GM12864 (cell line): ENCODE measurements around the gene IFNL1.
"Not testable (repeated sequence)": the region's sequence is repeated elsewhere in the genome, so short reads cannot be mapped to it uniquely, and the experiment has no call there.

Source experiments
- DNase-seq: peaks from one replicate; pipeline ENCODE4 v3.0.0-alpha.2; 2011; ENCODE audit warnings: low read depth
- H3K4me3 ChIP-seq: 2 replicates; pipeline ENCODE4 v1.5.1; 2011; ENCODE audit warnings: mild to moderate bottlenecking, low read depth, low read length, control low read depth
- TF ChIP-seq, protein P1 (sequence below): IDR thresholded peaks from 2 replicates; pipeline ENCODE4 v1.5.1; 2011; ENCODE audit warnings: low read depth, mild to moderate bottlenecking, moderate library complexity, low read length, control low read depth, inconsistent platforms; ENCODE audit errors: missing control alignments

Gene IFNL1

DNA sequence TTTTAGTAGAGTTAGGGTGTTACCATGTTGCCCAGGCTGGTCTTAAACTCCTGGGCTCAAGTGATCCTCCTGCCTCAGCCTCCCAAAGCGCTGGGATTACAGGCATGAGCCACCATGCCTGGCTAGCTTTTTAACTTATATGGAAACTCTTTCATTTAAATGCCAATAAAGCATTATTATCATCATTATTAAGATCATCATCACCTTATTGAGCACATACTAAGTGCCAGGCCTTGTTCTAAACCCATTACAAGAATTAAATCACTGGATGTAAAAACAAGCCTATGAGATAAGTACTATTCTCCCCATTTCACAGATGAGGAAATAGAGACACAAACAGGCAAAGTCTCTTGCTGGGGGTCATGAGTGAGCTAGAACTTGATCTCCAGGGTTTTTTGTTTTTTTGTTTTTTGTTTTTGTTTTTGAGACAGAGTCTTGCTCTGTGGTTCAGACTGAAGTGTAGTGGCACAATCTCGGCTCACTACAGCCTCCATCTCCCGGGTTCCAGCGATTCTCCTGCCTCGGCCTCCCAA is 38.3 kb downstream of the IFNL1 start:
- DNase-seq, result no peak
- TF ChIP-seq, protein P1, sequence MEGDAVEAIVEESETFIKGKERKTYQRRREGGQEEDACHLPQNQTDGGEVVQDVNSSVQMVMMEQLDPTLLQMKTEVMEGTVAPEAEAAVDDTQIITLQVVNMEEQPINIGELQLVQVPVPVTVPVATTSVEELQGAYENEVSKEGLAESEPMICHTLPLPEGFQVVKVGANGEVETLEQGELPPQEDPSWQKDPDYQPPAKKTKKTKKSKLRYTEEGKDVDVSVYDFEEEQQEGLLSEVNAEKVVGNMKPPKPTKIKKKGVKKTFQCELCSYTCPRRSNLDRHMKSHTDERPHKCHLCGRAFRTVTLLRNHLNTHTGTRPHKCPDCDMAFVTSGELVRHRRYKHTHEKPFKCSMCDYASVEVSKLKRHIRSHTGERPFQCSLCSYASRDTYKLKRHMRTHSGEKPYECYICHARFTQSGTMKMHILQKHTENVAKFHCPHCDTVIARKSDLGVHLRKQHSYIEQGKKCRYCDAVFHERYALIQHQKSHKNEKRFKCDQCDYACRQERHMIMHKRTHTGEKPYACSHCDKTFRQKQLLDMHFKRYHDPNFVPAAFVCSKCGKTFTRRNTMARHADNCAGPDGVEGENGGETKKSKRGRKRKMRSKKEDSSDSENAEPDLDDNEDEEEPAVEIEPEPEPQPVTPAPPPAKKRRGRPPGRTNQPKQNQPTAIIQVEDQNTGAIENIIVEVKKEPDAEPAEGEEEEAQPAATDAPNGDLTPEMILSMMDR, result no peak
- peak overlapping the region; percentile 69 for H3K4me3 ChIP-seq

DNA sequence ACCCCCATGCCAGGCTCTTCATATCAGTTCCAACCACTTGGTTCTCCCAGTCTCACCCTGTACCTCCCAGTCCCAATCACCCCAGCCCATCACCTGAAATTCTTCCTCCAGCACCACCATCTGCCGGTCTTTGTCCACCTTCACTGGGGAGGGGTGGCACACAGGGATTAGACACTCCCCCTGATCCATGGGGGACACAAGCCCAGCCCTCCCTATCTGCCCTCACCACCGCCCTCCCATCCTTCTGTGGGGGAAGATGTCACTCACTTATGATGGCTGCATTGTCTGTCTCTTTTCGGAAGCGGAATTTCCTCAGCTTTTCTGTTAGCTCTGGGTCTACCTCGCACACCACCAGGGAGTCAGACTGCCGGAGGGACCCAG is 39.0 kb downstream of the IFNL1 start:
- peak overlapping the region; percentile 69 for H3K4me3 ChIP-seq
- TF ChIP-seq, protein P1, result no peak
- DNase-seq, result no peak

- no peak for DNase-seq
- TF ChIP-seq, protein P1, result no peak
- no peak overlapping the region; the same call in 1 of the 2 replicates for H3K4me3 ChIP-seq
These were observed 40.3 kb downstream of the IFNL1 start for GRCh38 chr19:39336483-39336882.

GRCh38 chr19:39339674-39340073 is 43.5 kb downstream of the IFNL1 start:
- TF ChIP-seq, protein P1, result no peak
- no peak for DNase-seq
- H3K4me3 ChIP-seq, result no peak overlapping the region

GRCh38 chr19:39340156-39340555 is 43.9 kb downstream of the IFNL1 start:
- H3K4me3 ChIP-seq, DNase-seq: not testable (repeated sequence)

DNA sequence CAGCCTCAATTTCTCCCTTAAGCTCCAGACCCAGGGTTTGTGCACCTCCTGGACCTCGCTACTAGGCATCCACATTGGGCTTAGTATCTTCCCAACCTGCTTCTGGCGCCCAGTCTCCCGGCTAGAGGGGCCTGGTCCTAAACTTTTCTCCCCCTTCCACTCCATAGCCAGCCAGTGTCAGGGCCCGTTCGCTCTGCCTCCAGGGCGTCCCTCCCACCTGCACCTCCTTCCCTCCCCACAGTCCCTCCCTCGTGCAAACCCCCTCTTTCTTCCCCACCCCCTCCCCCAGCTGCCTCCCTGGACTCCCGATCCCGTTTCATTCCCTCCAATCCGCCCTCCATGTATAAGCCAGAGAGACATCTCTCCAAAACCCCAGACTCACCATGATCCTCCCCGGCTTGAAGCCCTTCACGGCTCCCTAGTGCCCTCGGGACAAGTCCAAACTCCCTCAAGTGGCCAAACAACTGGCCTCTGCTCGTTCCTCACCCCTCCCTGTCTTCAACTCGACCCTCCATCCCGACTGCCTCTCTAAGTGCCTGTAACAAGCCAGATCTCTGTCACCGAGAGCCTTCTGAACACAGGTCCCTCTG is 45.0 kb downstream of the IFNL1 start:
- peak overlapping the region; percentile 87 for H3K4me3 ChIP-seq
- TF ChIP-seq, protein P1, result peak; percentile 3
- no peak for DNase-seq

- TF ChIP-seq, protein P1, result peak; percentile 71
These were observed 45.8 kb downstream of the IFNL1 start, which contains the start of gene SAMD4B for GRCh38 chr19:39341719-39342604. SAMD4B (plus strand) TSS chr19:39342421; CDS start chr19:39356894, 14,473 bp downstream.

More at GRCh38 chr19:39341719-39342604, 45.8 kb downstream of the IFNL1 start, which contains the start of gene SAMD4B:
- DNase-seq, result peak; percentile 93
- peak within 1 kb of the TSS; percentile 87 for H3K4me3 ChIP-seq
